Hepatocyte (in vitro differentiated cells): ENCODE measurements around the gene IP6K3. TPM values are rescaled to one million over a fixed set of nuclear protein-coding genes. Genes with fewer than 3 reads are reported as not detected.

ENCODE experiments used
- DNase-seq: peaks from one replicate; pipeline ENCODE4 v3.0.0-alpha.2; 2016; ENCODE audit warnings: low spot score
- H2AFZ ChIP-seq: fragments of 200-600 bp; sonication (generic); 2 replicates; pipeline ENCODE4 v1.6.0; 2016; ENCODE audit warnings: antibody characterized with exemption, mild to moderate bottlenecking
- H3K27ac ChIP-seq: fragments of 200-600 bp; sonication (generic); 2 replicates; pipeline ENCODE4 v1.5.1; 2016; ENCODE audit warnings: mild to moderate bottlenecking
- H3K27me3 ChIP-seq: fragments of 200-600 bp; sonication (generic); 2 replicates; pipeline ENCODE4 v1.6.1; 2016
- H3K36me3 ChIP-seq: fragments of 200-600 bp; sonication (generic); replicated peaks from 2 replicates; pipeline ENCODE4 v1.5.1; 2016; ENCODE audit warnings: low read depth; ENCODE audit not compliant: insufficient read depth
- H3K4me1 ChIP-seq: fragments of 200-600 bp; sonication (generic); 2 replicates; pipeline ENCODE4 v1.5.1; 2016; ENCODE audit warnings: mild to moderate bottlenecking, moderate library complexity; ENCODE audit not compliant: insufficient read depth
- H3K4me2 ChIP-seq: fragments of 200-600 bp; sonication (generic); 2 replicates; pipeline ENCODE4 v1.6.0; 2016
- H3K4me3 ChIP-seq: fragments of 200-600 bp; sonication (generic); 2 replicates; pipeline ENCODE4 v1.5.1; 2016; ENCODE audit warnings: mild to moderate bottlenecking
- H3K79me2 ChIP-seq: fragments of 200-600 bp; sonication (generic); 2 replicates; pipeline ENCODE4 v1.6.0; 2017; ENCODE audit warnings: mild to moderate bottlenecking
- H3K9me2 ChIP-seq: fragments of 200-600 bp; sonication (generic); replicated peaks from 2 replicates; pipeline ENCODE4 v1.6.0; 2017; ENCODE audit warnings: mild to moderate bottlenecking; ENCODE audit not compliant: insufficient read depth
- H3K9me3 ChIP-seq: fragments of 200-600 bp; sonication (generic); 2 replicates; pipeline ENCODE4 v1.5.1; 2016; ENCODE audit warnings: low read depth, mild to moderate bottlenecking
- H4K20me1 ChIP-seq: fragments of 200-600 bp; sonication (generic); 2 replicates; pipeline ENCODE4 v1.6.0; 2016; ENCODE audit warnings: mild to moderate bottlenecking; ENCODE audit not compliant: insufficient read depth, poor library complexity, severe bottlenecking
- CTCF ChIP-seq: fragments of 200-600 bp; sonication (generic); IDR thresholded peaks from 2 replicates; pipeline ENCODE4 v1.5.1; 2016; ENCODE audit warnings: antibody characterized with exemption, mild to moderate bottlenecking; ENCODE audit not compliant: poor library complexity
- EZH2 ChIP-seq: fragments of 200-600 bp; sonication (generic); IDR thresholded peaks from 2 replicates; pipeline ENCODE4 v1.6.1; 2016; ENCODE audit warnings: antibody characterized with exemption, mild to moderate bottlenecking, borderline replicate concordance
- EZH2phosphoT487 ChIP-seq: fragments of 200-600 bp; sonication (generic); IDR thresholded peaks from one replicate; pipeline ENCODE4 v1.6.1; 2018; ENCODE audit warnings: antibody characterized with exemption, mild to moderate bottlenecking, low read depth, moderate library complexity; ENCODE audit not compliant: unreplicated experiment, severe bottlenecking
- WGBS: methylation state at CpG from one replicate; pipeline ENCODE4 v1.1.6; 2016; ENCODE audit warnings: low lambda C conversion rate; ENCODE audit errors: missing lambda C conversion rate; 5-methylcytosine and 5-hydroxymethylcytosine counted together
- polyA plus RNA-seq: library from polyadenylated mRNA; unstranded; fragments of >200 nt; fragmentation: Nextera tagmentation; extraction: Ambion mirVana; gene quantifications from 2 replicates; pipeline ENCODE4 v1.2.1, GENCODE V29; 2016
- total RNA-seq: library from RNA; depleted of rRNA; stranded (reverse); fragments of >200 nt; gene quantifications from 2 replicates; pipeline ENCODE4 v1.2.3, GENCODE V29; 2014

The IP6K3 gene
- total and polyA plus RNA-seq, 2 experiments from 2014 or later, result 9.5 to 25.3 TPM

- DNase-seq, result no peak
- H3K9me3 ChIP-seq, result no peaks in the 10 kb centered on the region
- no peak overlapping the region for H3K4me3 ChIP-seq
- no peaks in the 10 kb centered on the region for H3K79me2 ChIP-seq
- TF ChIP-seq EZH2phosphoT487, result no peak
- no peak for TF ChIP-seq EZH2
- no peak for TF ChIP-seq CTCF
- no peaks in the 10 kb centered on the region for H4K20me1 ChIP-seq
- H3K4me1 ChIP-seq, result no peaks in the 10 kb centered on the region
- H2AFZ ChIP-seq, result no peak overlapping the region
- no peak overlapping the region for H3K27ac ChIP-seq
- H3K4me2 ChIP-seq, result no peak overlapping the region
- H3K27me3 ChIP-seq, result no peaks in the 10 kb centered on the region
- 83% methylated on average over 3 of the region's 3 CpGs for WGBS
- no peaks in the 10 kb centered on the region for H3K36me3 ChIP-seq
- no peaks in the 10 kb centered on the region for H3K9me2 ChIP-seq
Measured at GRCh38 chr6:33723371-33724085, 23.2 kb downstream of the IP6K3 start.

DNA sequence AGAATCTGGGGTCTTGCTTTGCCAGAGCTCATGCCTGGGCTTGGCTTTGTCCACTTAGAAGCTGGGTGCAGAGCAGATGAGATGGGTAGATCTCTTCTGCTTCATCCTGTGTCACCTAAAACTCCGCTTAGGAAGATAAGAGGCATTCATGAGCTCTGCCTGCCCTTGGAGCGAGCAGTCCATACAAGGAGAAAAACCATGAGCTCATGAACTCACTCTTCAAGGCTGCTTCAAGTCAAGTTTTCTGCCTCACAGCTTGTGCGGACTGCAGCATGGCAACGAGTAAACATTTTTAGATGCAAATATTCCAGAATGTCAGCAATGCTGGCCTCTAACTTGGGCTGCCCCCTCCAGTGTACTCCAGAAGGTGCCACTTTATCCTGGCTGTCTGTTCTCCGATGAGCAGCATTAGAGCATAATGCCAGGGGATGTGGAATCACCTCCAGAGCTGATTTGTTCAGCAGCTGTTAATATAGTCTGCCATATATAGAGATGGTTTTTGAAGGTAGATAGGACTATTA is 24.5 kb downstream of the IP6K3 start:
- no peaks in the 10 kb centered on the region for H3K79me2 ChIP-seq
- no peak overlapping the region for H3K4me3 ChIP-seq
- H3K27me3 ChIP-seq, result no peaks in the 10 kb centered on the region
- H3K9me2 ChIP-seq, result no peaks in the 10 kb centered on the region
- no peak overlapping the region for H2AFZ ChIP-seq
- no peaks in the 10 kb centered on the region for H3K36me3 ChIP-seq
- H4K20me1 ChIP-seq, result no peaks in the 10 kb centered on the region
- no peak for DNase-seq
- H3K9me3 ChIP-seq, result no peaks in the 10 kb centered on the region
- 86% methylated on average over 5 of the region's 5 CpGs for WGBS
- no peak overlapping the region for H3K27ac ChIP-seq
- no peak overlapping the region for H3K4me2 ChIP-seq
- TF ChIP-seq CTCF (no peak), EZH2phosphoT487 (no peak), EZH2 (no peak)
- H3K4me1 ChIP-seq, result peaks cover 6% of the 10 kb centered on the region

- Histone ChIP-seq H3K27me3 (no peaks in the 10 kb centered on the region), H3K36me3 (no peaks in the 10 kb centered on the region), H4K20me1 (no peaks in the 10 kb centered on the region), H3K79me2 (no peaks in the 10 kb centered on the region), H3K4me1 (peaks cover 13% of the 10 kb centered on the region), H3K27ac (no peak overlapping the region), H3K9me2 (no peaks in the 10 kb centered on the region), H3K4me3 (no peak overlapping the region), H2AFZ (no peak overlapping the region), H3K9me3 (no peaks in the 10 kb centered on the region), H3K4me2 (no peak overlapping the region)
- DNase-seq, result no peak
- TF ChIP-seq EZH2, result no peak
- no peak for TF ChIP-seq CTCF
- no peak for TF ChIP-seq EZH2phosphoT487
- WGBS, result 55% methylated on average over 5 of the region's 5 CpGs
Measured at GRCh38 chr6:33721508-33721907, 25.2 kb downstream of the IP6K3 start.
